Skeletal muscle tissue (tissue), 4 donors: Measurements from ENCODE around the gene CYYR1. TPM values are rescaled to one million over a fixed set of nuclear protein-coding genes. Genes with fewer than 3 reads are reported as not detected.

Experiments
- H3K27ac ChIP-seq: one replicate; pipeline ENCODE4 v1.7.0; 2013; ENCODE audit warnings: mild to moderate bottlenecking, low read depth, low read length, inconsistent platforms
- H3K27me3 ChIP-seq, 3 donors: one replicate each; pipeline ENCODE4 v1.7.0; 2013; ENCODE audit warnings: low read length in 3 of 3; ENCODE audit not compliant: control insufficient read depth in 3 of 3, insufficient read depth in 3 of 3
- H3K36me3 ChIP-seq, 3 donors: one replicate each; pipeline ENCODE4 v1.7.0; 2013; ENCODE audit warnings: low read length in 3 of 3; ENCODE audit not compliant: control insufficient read depth in 3 of 3, insufficient read depth in 3 of 3
- H3K4me1 ChIP-seq, 3 donors: one replicate each; pipeline ENCODE4 v1.7.0; 2013; ENCODE audit warnings: low read length in 3 of 3, mild to moderate bottlenecking in 3 of 3; ENCODE audit not compliant: control insufficient read depth in 3 of 3, insufficient read depth in 3 of 3
- H3K4me3 ChIP-seq, 3 donors: one replicate each; pipeline ENCODE4 v1.7.0; 2013; ENCODE audit warnings: low read length in 3 of 3
- H3K9ac ChIP-seq, 3 donors: one replicate each; pipeline ENCODE4 v1.7.0; 2013; ENCODE audit warnings: low read length in 3 of 3, mild to moderate bottlenecking in 3 of 3, moderate library complexity in 2 of 3, low read depth in 1 of 3
- H3K9me3 ChIP-seq, 3 donors: one replicate each; pipeline ENCODE4 v1.7.0; 2013; ENCODE audit warnings: low read length in 3 of 3; ENCODE audit not compliant: control insufficient read depth in 3 of 3
- total RNA-seq: library from RNA; depleted of rRNA; stranded (reverse); fragments of >200 nt; gene quantifications from one replicate; pipeline ENCODE4 v1.2.3, GENCODE V29; 2014
- donor health status: Osteomylitis.

CYYR1 gene
- total RNA-seq, 1 donor from 2014 or later: 4.2 TPM

GRCh38 chr21:26503414-26503813, 69.7 kb downstream of the CYYR1 start:
- H3K27me3 ChIP-seq: no peaks in the 10 kb centered on the region
- no peaks in the 10 kb centered on the region for H3K36me3 ChIP-seq
- H3K27ac ChIP-seq: no peak overlapping the region
- no peak overlapping the region for H3K4me3 ChIP-seq
- no peaks in the 10 kb centered on the region for H3K4me1 ChIP-seq
- H3K9ac ChIP-seq: no peak overlapping the region
- no peaks in the 10 kb centered on the region for H3K9me3 ChIP-seq

GRCh38 chr21:26501495-26502021, 71.5 kb downstream of the CYYR1 start:
- no peaks in the 10 kb centered on the region for H3K9me3 ChIP-seq
- no peaks in the 10 kb centered on the region for H3K36me3 ChIP-seq
- no peak overlapping the region for H3K9ac ChIP-seq
- no peaks in the 10 kb centered on the region for H3K27me3 ChIP-seq
- no peak overlapping the region for H3K4me3 ChIP-seq
- no peak overlapping the region for H3K27ac ChIP-seq
- H3K4me1 ChIP-seq: no peaks in the 10 kb centered on the region

GRCh38 chr21:26499495-26499894, 73.6 kb downstream of the CYYR1 start:
- H3K4me3 ChIP-seq: no peak overlapping the region
- H3K9ac ChIP-seq: no peak overlapping the region
- H3K36me3 ChIP-seq: no peaks in the 10 kb centered on the region
- H3K27ac ChIP-seq: no peak overlapping the region
- no peaks in the 10 kb centered on the region for H3K4me1 ChIP-seq
- no peaks in the 10 kb centered on the region for H3K27me3 ChIP-seq
- no peaks in the 10 kb centered on the region for H3K9me3 ChIP-seq

- Histone ChIP-seq H3K27ac (no peak overlapping the region), H3K27me3 (no peaks in the 10 kb centered on the region), H3K4me3 (no peak overlapping the region), H3K9ac (no peak overlapping the region), H3K4me1 (no peaks in the 10 kb centered on the region), H3K9me3 (no peaks in the 10 kb centered on the region), H3K36me3 (no peaks in the 10 kb centered on the region)
Observed at GRCh38 chr21:26495283-26495849, 77.7 kb downstream of the CYYR1 start.

DNA sequence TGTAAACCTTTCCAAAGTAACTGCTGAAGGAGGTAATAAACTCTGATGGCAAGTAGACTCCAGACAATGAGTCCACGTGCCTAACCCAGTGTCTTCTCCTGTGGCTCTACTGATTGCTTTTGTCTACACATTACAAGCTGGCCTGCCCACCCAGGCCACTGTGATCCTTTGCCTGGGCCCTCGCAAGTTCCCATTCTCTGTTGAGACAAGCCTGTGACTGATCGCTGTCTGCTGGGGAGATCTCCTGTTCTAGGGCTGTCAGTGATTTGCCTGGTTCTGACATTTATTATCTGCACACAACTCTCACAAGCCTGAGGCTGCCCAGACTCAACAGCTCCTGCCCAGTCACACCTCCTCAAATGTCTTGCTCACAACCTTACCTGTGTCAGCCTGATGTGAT, 81.4 kb downstream of the CYYR1 start:
- H3K9ac ChIP-seq: no peak overlapping the region
- H3K36me3 ChIP-seq: no peaks in the 10 kb centered on the region

GRCh38 chr21:26490771-26491170, 82.3 kb downstream of the CYYR1 start:
- no peaks in the 10 kb centered on the region for H3K27me3 ChIP-seq
- no peaks in the 10 kb centered on the region for H3K36me3 ChIP-seq
- H3K4me1 ChIP-seq: no peaks in the 10 kb centered on the region
- H3K27ac ChIP-seq: no peak overlapping the region
- H3K9ac ChIP-seq: no peak overlapping the region
- H3K4me3 ChIP-seq: no peak overlapping the region
- H3K9me3 ChIP-seq: no peaks in the 10 kb centered on the region

More for the DNA sequence above, 81.4 kb downstream of the CYYR1 start:
- Histone ChIP-seq H3K4me3 (no peak overlapping the region), H3K27ac (no peak overlapping the region), H3K9me3 (no peaks in the 10 kb centered on the region), H3K4me1 (no peaks in the 10 kb centered on the region), H3K27me3 (no peaks in the 10 kb centered on the region)

GRCh38 chr21:26489781-26490180, 83.3 kb downstream of the CYYR1 start:
- no peaks in the 10 kb centered on the region for H3K27me3 ChIP-seq
- no peaks in the 10 kb centered on the region for H3K4me1 ChIP-seq
- no peaks in the 10 kb centered on the region for H3K36me3 ChIP-seq
- no peaks in the 10 kb centered on the region for H3K9me3 ChIP-seq
- no peak overlapping the region for H3K9ac ChIP-seq
- no peak overlapping the region for H3K27ac ChIP-seq
- H3K4me3 ChIP-seq: no peak overlapping the region

- no peak overlapping the region for H3K27ac ChIP-seq
- no peaks in the 10 kb centered on the region for H3K36me3 ChIP-seq
- no peaks in the 10 kb centered on the region for H3K27me3 ChIP-seq
- H3K4me1 ChIP-seq: no peaks in the 10 kb centered on the region
- no peaks in the 10 kb centered on the region for H3K9me3 ChIP-seq
- no peak overlapping the region for H3K4me3 ChIP-seq
- no peak overlapping the region for H3K9ac ChIP-seq
Observed at GRCh38 chr21:26487981-26488480, 85.1 kb downstream of the CYYR1 start.

GRCh38 chr21:26473471-26473870, 99.6 kb downstream of the CYYR1 start:
- Histone ChIP-seq H3K9ac (no peak overlapping the region), H3K4me1 (no peaks in the 10 kb centered on the region), H3K9me3 (peaks cover 0 to 3% (median 0%) of the 10 kb centered on the region in 3 donors), H3K36me3 (no peaks in the 10 kb centered on the region), H3K4me3 (no peak overlapping the region), H3K27ac (no peak overlapping the region), H3K27me3 (no peaks in the 10 kb centered on the region)

DNA sequence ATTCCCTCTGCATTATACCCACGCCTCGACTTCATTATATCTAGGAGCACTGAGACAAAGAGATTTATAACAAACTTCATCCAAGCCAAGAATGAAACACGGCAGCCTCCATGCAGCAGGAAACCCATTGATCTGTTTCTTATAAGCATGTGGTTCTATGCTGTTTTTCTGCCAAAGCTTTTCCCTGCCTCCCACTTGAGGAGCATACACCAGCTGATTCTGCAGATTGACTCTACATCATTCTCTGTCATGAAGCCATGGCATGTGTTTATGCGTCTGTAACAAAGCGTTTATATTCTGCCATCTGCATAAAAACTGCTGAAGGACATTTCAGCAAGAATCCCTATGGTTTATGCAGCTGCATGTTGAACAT, 102.0 kb downstream of the CYYR1 start:
- H3K27ac ChIP-seq: no peak overlapping the region
- H3K4me1 ChIP-seq: no peaks in the 10 kb centered on the region
- H3K9me3 ChIP-seq: peaks cover 0 to 3% (median 0%) of the 10 kb centered on the region in 3 donors
- no peak overlapping the region for H3K4me3 ChIP-seq
- no peak overlapping the region for H3K9ac ChIP-seq
- H3K27me3 ChIP-seq: no peaks in the 10 kb centered on the region
- no peaks in the 10 kb centered on the region for H3K36me3 ChIP-seq
